ENCODE results near the gene ZBTB7A. TPM values are rescaled to one million over a fixed set of nuclear protein-coding genes. Genes with fewer than 3 reads are reported as not detected.

The ZBTB7A gene
- polyA plus RNA-seq, 4 donors = 14.3 to 35.6 (median 21.9) TPM

- Histone ChIP-seq H3K9me3 (ENCODE audit: control insufficient read depth in 2 of 2, insufficient read depth in 1 of 2, low read depth in 1 of 2, low read length in 1 of 2) (no peaks in the 10 kb centered on the region), H3K4me3 (ENCODE audit: low read depth in 1 of 3, low read length in 3 of 3) (no peak overlapping the region), H3K36me3 (ENCODE audit: control insufficient read depth in 3 of 3, insufficient read depth in 2 of 3, low read depth in 1 of 3, low read length in 3 of 3) (peaks cover 3 to 93% (median 4%) of the 10 kb centered on the region in 3 donors), H3K4me1 (ENCODE audit: control insufficient read depth in 3 of 3, insufficient read depth in 2 of 3, low read depth in 1 of 3, low read length in 2 of 3) (peaks cover 0 to 22% (median 2%) of the 10 kb centered on the region in 3 donors), H3K27me3 (ENCODE audit: control insufficient read depth in 3 of 3, insufficient read depth in 3 of 3, low read length in 3 of 3) (no peaks in the 10 kb centered on the region), H3K27ac (ENCODE audit: low read depth in 1 of 3, low read length in 2 of 3) (no peak overlapping the region)
- no peak for DNase-seq
- 95 to 97% (median 96%) methylated on average over 14 to 15 of the region's 15 CpGs for WGBS, 3 donors
- no peak for FAIRE-seq
Measured at GRCh38 chr19:4016903-4017638, 49.6 kb downstream of the ZBTB7A start.

- DNase-seq (no peak), FAIRE-seq (no peak)
- Histone ChIP-seq H3K4me1 (ENCODE audit: control insufficient read depth in 3 of 3, insufficient read depth in 2 of 3, low read depth in 1 of 3, low read length in 2 of 3) (peaks cover 0 to 25% (median 2%) of the 10 kb centered on the region in 3 donors), H3K27me3 (ENCODE audit: control insufficient read depth in 3 of 3, insufficient read depth in 3 of 3, low read length in 3 of 3) (no peaks in the 10 kb centered on the region), H3K36me3 (ENCODE audit: control insufficient read depth in 3 of 3, insufficient read depth in 2 of 3, low read depth in 1 of 3, low read length in 3 of 3) (peaks cover 3 to 92% (median 4%) of the 10 kb centered on the region in 3 donors), H3K9me3 (ENCODE audit: control insufficient read depth in 2 of 2, insufficient read depth in 1 of 2, low read depth in 1 of 2, low read length in 1 of 2) (no peaks in the 10 kb centered on the region), H3K4me3 (ENCODE audit: low read depth in 1 of 3, low read length in 3 of 3) (no peak overlapping the region), H3K27ac (ENCODE audit: low read depth in 1 of 3, low read length in 2 of 3) (no peak overlapping the region)
- WGBS, 3 donors = 82 to 89% (median 88%) methylated on average over 9 to 12 of the region's 12 CpGs
Measured at GRCh38 chr19:4016486-4016885, 50.2 kb downstream of the ZBTB7A start.

- FAIRE-seq = no peak
- Histone ChIP-seq H3K27ac (ENCODE audit: low read depth in 1 of 3, low read length in 2 of 3) (peak overlapping the region in 1 of 3 donors; percentile 5), H3K4me1 (ENCODE audit: control insufficient read depth in 3 of 3, insufficient read depth in 2 of 3, low read depth in 1 of 3, low read length in 2 of 3) (peaks cover 0 to 31% (median 2%) of the 10 kb centered on the region in 3 donors), H3K36me3 (ENCODE audit: control insufficient read depth in 3 of 3, insufficient read depth in 2 of 3, low read depth in 1 of 3, low read length in 3 of 3) (peaks cover 3 to 94% (median 4%) of the 10 kb centered on the region in 3 donors), H3K9me3 (ENCODE audit: control insufficient read depth in 2 of 2, insufficient read depth in 1 of 2, low read depth in 1 of 2, low read length in 1 of 2) (no peaks in the 10 kb centered on the region), H3K27me3 (ENCODE audit: control insufficient read depth in 3 of 3, insufficient read depth in 3 of 3, low read length in 3 of 3) (no peaks in the 10 kb centered on the region), H3K4me3 (ENCODE audit: low read depth in 1 of 3, low read length in 3 of 3) (no peak overlapping the region)
- 64 to 87% (median 80%) methylated on average over 28 to 37 of the region's 37 CpGs for WGBS, 3 donors
- peak in 1 of 2 donors; percentile 60 for DNase-seq
Measured at GRCh38 chr19:4015705-4016402, 50.8 kb downstream of the ZBTB7A start.

GRCh38 chr19:4014541-4015491 is 51.9 kb downstream of the ZBTB7A start:
- Histone ChIP-seq H3K27ac (ENCODE audit: low read depth in 1 of 3, low read length in 2 of 3) (peak overlapping the region in 1 of 3 donors; percentile 5), H3K9me3 (ENCODE audit: control insufficient read depth in 2 of 2, insufficient read depth in 1 of 2, low read depth in 1 of 2, low read length in 1 of 2) (no peaks in the 10 kb centered on the region), H3K27me3 (ENCODE audit: control insufficient read depth in 3 of 3, insufficient read depth in 3 of 3, low read length in 3 of 3) (no peaks in the 10 kb centered on the region), H3K4me1 (ENCODE audit: control insufficient read depth in 3 of 3, insufficient read depth in 2 of 3, low read depth in 1 of 3, low read length in 2 of 3) (peaks cover 0 to 38% (median 2%) of the 10 kb centered on the region in 3 donors), H3K36me3 (ENCODE audit: control insufficient read depth in 3 of 3, insufficient read depth in 2 of 3, low read depth in 1 of 3, low read length in 3 of 3) (peaks cover 3 to 95% (median 4%) of the 10 kb centered on the region in 3 donors), H3K4me3 (ENCODE audit: low read depth in 1 of 3, low read length in 3 of 3) (no peak overlapping the region)
- DNase-seq (no peak), FAIRE-seq (no peak)
- 69 to 85% (median 84%) methylated on average over 19 to 25 of the region's 25 CpGs for whole genome bisulfite sequencing, 3 donors

- FAIRE-seq (no peak), DNase-seq (no peak)
- Histone ChIP-seq H3K4me3 (ENCODE audit: low read depth in 1 of 3, low read length in 3 of 3) (no peak overlapping the region), H3K36me3 (ENCODE audit: control insufficient read depth in 3 of 3, insufficient read depth in 2 of 3, low read depth in 1 of 3, low read length in 3 of 3) (peaks cover 3 to 96% (median 4%) of the 10 kb centered on the region in 3 donors), H3K27me3 (ENCODE audit: control insufficient read depth in 3 of 3, insufficient read depth in 3 of 3, low read length in 3 of 3) (no peaks in the 10 kb centered on the region), H3K9me3 (ENCODE audit: control insufficient read depth in 2 of 2, insufficient read depth in 1 of 2, low read depth in 1 of 2, low read length in 1 of 2) (no peaks in the 10 kb centered on the region), H3K27ac (ENCODE audit: low read depth in 1 of 3, low read length in 2 of 3) (no peak overlapping the region), H3K4me1 (ENCODE audit: control insufficient read depth in 3 of 3, insufficient read depth in 2 of 3, low read depth in 1 of 3, low read length in 2 of 3) (peaks cover 0 to 46% (median 4%) of the 10 kb centered on the region in 3 donors)
- 92 to 96% (median 92%) methylated on average over 20 of the region's 20 CpGs for WGBS, 3 donors
Measured at GRCh38 chr19:4013886-4014540, 52.7 kb downstream of the ZBTB7A start.

- no peaks in the 10 kb centered on the region for H3K9me3 ChIP-seq (ENCODE audit: control insufficient read depth in 2 of 2, insufficient read depth in 1 of 2, low read depth in 1 of 2, low read length in 1 of 2)
- H3K36me3 ChIP-seq (ENCODE audit: control insufficient read depth in 3 of 3, insufficient read depth in 2 of 3, low read depth in 1 of 3, low read length in 3 of 3) = peaks cover 3 to 88% (median 4%) of the 10 kb centered on the region in 3 donors
- H3K27ac ChIP-seq (ENCODE audit: low read depth in 1 of 3, low read length in 2 of 3) = no peak overlapping the region
- H3K4me3 ChIP-seq (ENCODE audit: low read depth in 1 of 3, low read length in 3 of 3) = no peak overlapping the region
- no peaks in the 10 kb centered on the region for H3K27me3 ChIP-seq (ENCODE audit: control insufficient read depth in 3 of 3, insufficient read depth in 3 of 3, low read length in 3 of 3)
- no peak for DNase-seq
- no peak for FAIRE-seq
- H3K4me1 ChIP-seq (ENCODE audit: control insufficient read depth in 3 of 3, insufficient read depth in 2 of 3, low read depth in 1 of 3, low read length in 2 of 3) = peaks cover 5 to 54% (median 11%) of the 10 kb centered on the region in 3 donors
- WGBS, 3 donors = 95 to 97% (median 97%) methylated on average over 33 of the region's 33 CpGs
Measured at GRCh38 chr19:4012975-4013634, 53.6 kb downstream of the ZBTB7A start.

- no peak for FAIRE-seq
- Histone ChIP-seq H3K27me3 (ENCODE audit: control insufficient read depth in 3 of 3, insufficient read depth in 3 of 3, low read length in 3 of 3) (no peaks in the 10 kb centered on the region), H3K4me3 (ENCODE audit: low read depth in 1 of 3, low read length in 3 of 3) (no peak overlapping the region), H3K36me3 (ENCODE audit: control insufficient read depth in 3 of 3, insufficient read depth in 2 of 3, low read depth in 1 of 3, low read length in 3 of 3) (peaks cover 3 to 80% (median 4%) of the 10 kb centered on the region in 3 donors), H3K4me1 (ENCODE audit: control insufficient read depth in 3 of 3, insufficient read depth in 2 of 3, low read depth in 1 of 3, low read length in 2 of 3) (peaks cover 5 to 54% (median 11%) of the 10 kb centered on the region in 3 donors), H3K27ac (ENCODE audit: low read depth in 1 of 3, low read length in 2 of 3) (peak overlapping the region in 1 of 3 donors; percentile 38), H3K9me3 (ENCODE audit: control insufficient read depth in 2 of 2, insufficient read depth in 1 of 2, low read depth in 1 of 2, low read length in 1 of 2) (no peaks in the 10 kb centered on the region)
- DNase-seq = peak; percentile 35 to 50
- WGBS, 3 donors = 48 to 70% (median 61%) methylated on average over 27 of the region's 27 CpGs
Measured at GRCh38 chr19:4012092-4012974, 54.4 kb downstream of the ZBTB7A start.

Measured in small intestine (tissue), 7 donors.